Caco-2 (cell line): ENCODE data around the gene SLC29A3. TPM values are rescaled to one million over a fixed set of nuclear protein-coding genes. Genes with fewer than 3 reads are reported as not detected.

Experiments used
- Bru-seq: library from RNA; stranded (reverse); fragments of 400-500 nt; gene quantifications from one replicate; lab custom pipeline; 2021; lab: Mats Ljungman, UMichigan
- BruChase-seq, 2 experiments: library from RNA; stranded (reverse); fragments of 400-500 nt; gene quantifications; one replicate each; lab custom pipeline; 2021; lab: Mats Ljungman, UMichigan
- BruUV-seq: library from RNA; stranded (reverse); fragments of 400-500 nt; replicated peaks from 2 replicates; lab custom pipeline; 2021; lab: Mats Ljungman, UMichigan
- CTCF ChIA-PET: fragments of 300-600 bp; sonication (Branson Sonifier 250); formaldehyde crosslinking; loops from one replicate; lab custom pipeline; 2022; ENCODE audit warnings: antibody characterized with exemption; lab: Charles Lee
- POLR2A ChIA-PET: fragments of 300-600 bp; sonication (Branson Sonifier 250); formaldehyde crosslinking; loops from one replicate; lab custom pipeline; 2022; ENCODE audit warnings: antibody characterized with exemption; lab: Charles Lee
- DNase-seq, 2 experiments: peaks; one replicate each; pipeline versions ENCODE4 v3.0.0 to v3.0.0-alpha.2; 2020 to 2022
- H3K27me3 ChIP-seq: replicated peaks from 2 replicates; pipeline ENCODE4 v1.6.0; 2011; ENCODE audit warnings: low read length; ENCODE audit not compliant: control insufficient read depth, insufficient read depth
- H3K36me3 ChIP-seq: 2 replicates; pipeline ENCODE4 v1.5.1; 2011; ENCODE audit warnings: low read length; ENCODE audit not compliant: control insufficient read depth, insufficient read depth
- H3K4me1 ChIP-seq: fragments of 250-450 bp; sonication (Bioruptor Pico); 2 replicates; pipeline ENCODE4 v1.5.1; 2020; ENCODE audit warnings: mild to moderate bottlenecking
- H3K4me3 ChIP-seq: 2 replicates; pipeline ENCODE4 v1.5.1; 2011; ENCODE audit warnings: low read depth, mild to moderate bottlenecking, control low read depth, low read length
- H3K9me3 ChIP-seq: fragments of 250-450 bp; sonication (Bioruptor Pico); 2 replicates; pipeline ENCODE4 v1.5.1; 2020; ENCODE audit warnings: mild to moderate bottlenecking, moderate library complexity
- H3K27ac Mint-ChIP-seq: one replicate; pipeline ENCODE4 v1.8.0; 2022; ENCODE audit warnings: mixed read lengths; ENCODE audit not compliant: unreplicated experiment
- H3K27me3 Mint-ChIP-seq: one replicate; pipeline ENCODE4 v1.8.0; 2022; ENCODE audit warnings: mixed read lengths; ENCODE audit not compliant: insufficient read depth, unreplicated experiment
- H3K36me3 Mint-ChIP-seq: one replicate; pipeline ENCODE4 v1.8.0; 2022; ENCODE audit warnings: mild to moderate bottlenecking, mixed read lengths; ENCODE audit not compliant: insufficient read depth, unreplicated experiment
- H3K4me1 Mint-ChIP-seq: one replicate; pipeline ENCODE4 v1.8.0; 2022; ENCODE audit warnings: low read depth, mixed read lengths; ENCODE audit not compliant: unreplicated experiment
- H3K4me3 Mint-ChIP-seq: one replicate; pipeline ENCODE4 v1.8.0; 2022; ENCODE audit warnings: mild to moderate bottlenecking, moderate library complexity, mixed read lengths; ENCODE audit not compliant: unreplicated experiment
- H3K9me3 Mint-ChIP-seq: one replicate; pipeline ENCODE4 v1.8.0; 2022; ENCODE audit warnings: mixed read lengths; ENCODE audit not compliant: unreplicated experiment
- CTCF ChIP-seq, 2 experiments: fragments of 200-600 bp in 1 of 2; IDR thresholded peaks; 1 replicate in 1 of 2; 2 replicates in 1 of 2; pipeline versions ENCODE4 v1.5.1 to v1.8.0; 2011 to 2022; ENCODE audit warnings: antibody characterized with exemption in 1 of 2, control low read depth in 1 of 2, inconsistent platforms in 1 of 2, low read depth in 1 of 2, low read length in 1 of 2, mild to moderate bottlenecking in 1 of 2, moderate library complexity in 1 of 2; ENCODE audit not compliant: insufficient read depth in 1 of 2, severe bottlenecking in 1 of 2, unreplicated experiment in 1 of 2
- intact Hi-C: fragments of 100-400 bp; cut with micrococcal nuclease; formaldehyde crosslinking; loops from one replicate; pipeline ENCODE4 v1.10.0; 2022; ENCODE audit not compliant: unreplicated experiment
- long read RNA-seq: library from polyadenylated mRNA; stranded (forward); transcript quantifications from one replicate; pipeline ENCODE4 v2.0.0, GENCODE V29; 2022
- total RNA-seq: library from RNA; stranded (reverse); gene quantifications from 2 replicates; pipeline ENCODE4 v1.2.3, GENCODE V29; 2022

The SLC29A3 gene
- 18.3 and 20.7 TPM in 2 replicates for total RNA-seq
- percentile 65 among the genes with signal in this experiment for Bru-seq, nascent RNA
- BruChase-seq, experiment 1, labeled RNA remaining after a 2-hour chase: percentile 61 among the genes with signal in this experiment
- BruChase-seq, experiment 2, labeled RNA remaining after a 6-hour chase: percentile 56 among the genes with signal in this experiment
- long read RNA-seq, transcript SLC29A3-205 (6 exons, 2,262 nt): major isoform, 31 of 57 reads
- long read RNA-seq, partial matches to known transcripts: 13 of 57 reads
- long read RNA-seq, other reads (novel, unspliced or antisense): 8 of 57 reads

- peak; percentile 91 for DNase-seq
- no peaks in the 10 kb centered on the region for H3K27me3 ChIP-seq
- Mint-ChIP-seq H3K4me3 (peak within 1 kb of the TSS; percentile 93), H3K27ac (peak within 1 kb of the TSS; percentile 56), H3K36me3 (peaks cover 13% of the 10 kb centered on the region), H3K4me1 (peaks cover 7% of the 10 kb centered on the region), H3K27me3 (no peaks in the 10 kb centered on the region), H3K9me3 (no peaks in the 10 kb centered on the region)
- peak; percentile 83 to 95 for TF ChIP-seq CTCF (IDR thresholded peaks at IDR 0.05; ENCODE audit: insufficient read depth in 1 of 2, low read depth in 1 of 2, low read length in 1 of 2, severe bottlenecking in 1 of 2, unreplicated experiment in 1 of 2)
- CTCF ChIA-PET: interaction anchor here (0.5 to 2.6 kb wide), 54 partner anchors 10 to 1672 kb away, joined by 3 to 50 read pairs (median 4); partner anchors contain the start of genes CDH23 and VSIR
- H3K9me3 ChIP-seq: no peaks in the 10 kb centered on the region
- H3K4me1 ChIP-seq: peaks cover 22% of the 10 kb centered on the region
- POLR2A ChIA-PET: interaction anchor here (0.6 to 1.9 kb wide), 10 partner anchors 21 to 319 kb away, joined by 3 to 13 read pairs (median 5); no protein-coding TSS in a partner anchor
- no peaks in the 10 kb centered on the region for H3K36me3 ChIP-seq
- BruUV-seq: no TSS peak
- intact Hi-C loops: loop anchor here (1.0 to 10.0 kb wide), 5 partner anchors 24 to 316 kb away; no protein-coding TSS in a partner anchor
- peak within 1 kb of the TSS; percentile 71 for H3K4me3 ChIP-seq
These were observed at the start of gene SLC29A3 for GRCh38 chr10:71319042-71319799. Gene SLC29A3, plus strand, starts transcription at chr10:71319259. Its CDS starts 51 bp downstream, at chr10:71319310.

DNA sequence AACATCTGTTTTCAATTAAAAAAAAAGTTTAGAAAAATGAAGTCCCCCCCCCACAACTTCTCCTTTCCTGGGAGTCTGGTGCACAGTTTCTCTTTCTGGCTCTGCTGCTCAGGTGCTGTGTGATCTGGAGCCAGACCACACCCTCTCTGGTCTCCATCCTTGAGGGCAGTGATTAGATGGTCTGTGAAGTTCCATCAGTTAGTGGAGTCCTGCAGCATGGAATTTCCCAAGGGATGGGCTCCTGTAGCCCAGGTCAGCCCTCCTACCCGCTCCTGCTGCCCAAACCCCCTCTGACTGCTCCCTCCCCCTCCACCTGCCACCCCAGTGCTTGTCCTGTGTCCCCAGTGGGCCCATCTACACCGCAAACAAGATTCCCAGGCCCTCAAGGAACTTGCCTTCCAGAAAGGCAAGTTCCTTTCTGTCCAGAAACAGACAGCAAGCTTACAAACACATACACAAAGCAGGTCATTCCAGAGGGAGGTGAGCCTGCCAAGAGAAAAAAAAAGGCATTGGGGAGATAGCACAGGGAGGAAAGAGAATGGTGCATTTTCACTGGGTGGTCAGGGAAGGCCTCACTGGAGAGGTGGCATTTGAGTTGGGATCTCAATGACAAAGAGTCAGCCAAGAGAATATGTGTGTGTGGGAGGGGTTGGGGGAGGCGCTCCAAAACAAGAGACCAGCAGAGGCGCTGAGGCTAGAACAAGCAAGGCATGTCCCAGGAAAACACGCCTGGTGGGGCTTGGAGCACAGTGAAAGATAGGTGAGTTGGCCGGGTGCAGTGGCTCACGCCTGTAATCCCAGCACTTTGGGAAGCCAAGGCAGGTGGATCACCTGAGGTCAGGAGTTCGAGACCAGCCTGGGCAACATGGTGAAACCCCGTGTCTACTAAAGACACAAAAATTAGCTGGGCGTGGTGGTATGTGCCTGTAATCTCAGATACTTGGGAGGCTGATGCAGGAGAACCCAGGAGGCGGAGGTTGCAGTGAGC, 49.5 kb upstream of the SLC29A3 start:
- no peak for TF ChIP-seq CTCF (IDR thresholded peaks at IDR 0.05; ENCODE audit: insufficient read depth in 1 of 2, low read depth in 1 of 2, low read length in 1 of 2, severe bottlenecking in 1 of 2, unreplicated experiment in 1 of 2)
- Histone ChIP-seq H3K4me1 (0 out of 2 replicates have a peak, but pooled peaks cover 14% of the 10 kb centered on the region), H3K4me3 (no peak overlapping the region), H3K36me3 (no peaks in the 10 kb centered on the region), H3K27me3 (no peaks in the 10 kb centered on the region), H3K9me3 (no peaks in the 10 kb centered on the region)
- Mint-ChIP-seq H3K27ac (peak overlapping the region; percentile 60), H3K36me3 (peaks cover 5% of the 10 kb centered on the region), H3K9me3 (no peaks in the 10 kb centered on the region), H3K27me3 (no peaks in the 10 kb centered on the region), H3K4me1 (peaks cover 19% of the 10 kb centered on the region), H3K4me3 (no peak overlapping the region)
- ChIA-PET POLR2A (no interaction called here), CTCF (interaction anchor here (0.6 to 2.6 kb wide), 28 partner anchors 9 to 367 kb away, joined by 3 to 36 read pairs (median 4); partner anchors contain the start of genes SLC29A3 and UNC5B)
- intact Hi-C loops: loop anchor here (1.0 to 5.0 kb wide), 3 partner anchors 16 to 342 kb away; partner anchors contain the start of gene UNC5B
- DNase-seq: no peak
- no TSS peak for BruUV-seq
